Activated CD8-positive, alpha-beta memory T cell treated with anti-CD3 and anti-CD28 coated beads for 1 hour (primary cell): ENCODE results near the gene PEPD.
"Not testable (repeated sequence)": the region's sequence is repeated elsewhere in the genome, so short reads cannot be mapped to it uniquely, and the experiment has no call there.

Experiments used
- DNase-seq, 2 donors: peaks; one replicate each; pipeline ENCODE4 v3.0.0-alpha.2; 2020; ENCODE audit warnings: low read depth in 1 of 2; ENCODE audit errors: extremely low read depth in 1 of 2

Gene PEPD

DNA sequence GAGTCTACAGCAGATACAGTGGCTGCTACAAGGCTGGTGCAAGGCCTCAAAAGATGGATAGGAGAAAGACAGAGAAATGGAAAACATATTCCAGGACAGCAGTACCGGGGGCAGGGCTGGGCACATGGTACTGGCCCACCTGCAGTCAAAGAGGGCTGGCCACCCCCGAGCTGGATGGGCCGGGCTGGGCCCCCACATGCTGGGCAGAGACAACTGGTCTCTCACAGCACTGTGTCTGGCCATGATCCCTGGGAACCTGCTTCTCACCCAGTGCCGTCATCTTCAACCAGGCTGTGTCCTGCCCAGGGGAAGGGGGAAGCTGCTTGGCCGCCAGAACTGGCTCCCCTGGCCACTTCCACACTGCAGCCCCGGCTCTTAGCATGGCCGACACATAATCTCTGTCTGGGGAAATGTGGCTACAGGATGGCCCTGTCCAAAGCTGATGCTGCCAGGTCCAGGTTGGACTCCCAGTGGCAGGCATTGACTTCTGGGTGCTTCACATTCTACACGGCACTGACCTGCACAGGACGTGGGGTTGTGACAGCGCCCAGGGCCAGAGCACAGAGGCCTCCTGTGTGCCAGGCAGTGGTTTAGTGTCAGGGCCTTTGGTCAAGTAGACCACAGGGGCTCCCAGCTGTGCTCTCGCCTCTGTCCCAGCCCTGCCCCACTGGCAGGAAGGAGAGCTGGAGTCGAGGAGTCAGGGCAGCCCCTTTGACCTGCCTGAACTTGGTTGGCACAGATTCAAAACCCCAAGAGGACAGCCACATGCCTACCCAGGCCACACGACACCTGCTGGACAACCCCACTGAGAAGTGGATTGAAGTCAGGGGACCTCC lies 21.7 kb downstream of the PEPD start:
- no peak for DNase-seq

DNA sequence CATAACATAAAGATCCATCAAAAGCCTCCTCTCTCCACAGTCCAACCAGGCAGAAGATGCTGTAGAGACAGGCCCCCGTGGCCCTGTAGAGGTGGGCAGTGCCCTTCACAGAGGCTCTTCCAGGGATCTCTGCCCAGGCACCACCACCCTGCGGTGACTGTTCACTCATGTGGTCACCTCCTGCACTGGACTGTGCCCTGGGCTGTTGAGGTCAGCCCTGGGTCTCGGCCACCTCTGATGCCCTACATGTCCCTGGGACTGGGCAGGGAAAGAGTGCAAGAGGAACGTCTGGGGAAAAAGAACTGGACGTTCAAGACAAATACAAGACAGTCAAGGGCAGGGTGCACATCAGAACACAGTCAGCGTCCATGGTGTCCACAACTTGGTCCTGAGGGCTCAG lies 22.3 kb downstream of the PEPD start:
- no peak for DNase-seq

DNA sequence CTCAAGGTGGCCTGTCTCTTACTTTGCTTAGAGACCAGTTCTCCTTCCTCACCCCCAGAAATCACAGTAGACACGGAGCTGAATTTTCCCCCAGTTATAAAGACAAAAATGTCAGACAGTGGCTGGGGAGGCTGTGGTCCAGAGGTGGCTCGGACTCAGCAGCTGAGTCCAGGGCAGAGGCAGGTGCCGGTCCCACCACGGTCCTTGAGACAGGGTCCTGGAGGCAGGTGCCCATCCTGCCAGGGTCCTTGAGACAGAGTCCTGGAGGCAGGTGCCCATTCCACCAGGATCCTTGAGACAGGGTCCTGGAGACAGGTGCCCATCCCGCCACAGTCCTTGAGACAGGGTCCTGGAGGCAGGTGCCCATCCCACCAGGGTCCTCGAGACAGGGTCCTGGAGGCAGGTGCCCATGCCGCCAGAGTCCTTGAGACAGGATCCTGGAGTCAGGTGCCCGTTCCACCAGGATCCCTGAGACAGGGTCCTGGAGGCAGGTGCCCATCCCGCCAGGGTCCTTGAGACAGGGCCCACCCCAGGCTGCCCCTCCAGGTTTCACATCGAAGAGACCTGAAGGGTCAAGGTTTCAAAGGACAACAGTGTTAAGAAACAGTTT lies 23.1 kb downstream of the PEPD start:
- no peak for DNase-seq

DNA sequence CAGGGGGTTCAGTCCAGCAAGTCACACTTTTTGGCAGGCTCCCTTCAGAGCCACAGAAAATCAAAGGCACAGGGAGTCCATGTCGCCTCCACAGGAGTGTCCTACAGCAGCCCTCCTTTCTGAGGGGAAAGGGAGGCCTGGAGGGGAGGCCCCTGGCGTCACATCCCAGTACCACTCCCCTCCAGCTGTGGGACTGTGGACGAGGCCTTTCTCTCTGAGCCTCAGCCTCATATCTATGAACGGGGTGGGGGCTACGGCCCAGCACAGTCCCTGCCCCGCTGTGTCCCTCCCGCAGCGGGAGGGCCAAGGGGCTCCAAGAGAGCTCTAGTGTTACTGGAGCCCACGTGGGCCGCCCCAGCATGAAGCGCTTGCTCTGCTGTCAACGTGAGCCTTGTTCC lies 23.8 kb downstream of the PEPD start:
- no peak for DNase-seq

DNA sequence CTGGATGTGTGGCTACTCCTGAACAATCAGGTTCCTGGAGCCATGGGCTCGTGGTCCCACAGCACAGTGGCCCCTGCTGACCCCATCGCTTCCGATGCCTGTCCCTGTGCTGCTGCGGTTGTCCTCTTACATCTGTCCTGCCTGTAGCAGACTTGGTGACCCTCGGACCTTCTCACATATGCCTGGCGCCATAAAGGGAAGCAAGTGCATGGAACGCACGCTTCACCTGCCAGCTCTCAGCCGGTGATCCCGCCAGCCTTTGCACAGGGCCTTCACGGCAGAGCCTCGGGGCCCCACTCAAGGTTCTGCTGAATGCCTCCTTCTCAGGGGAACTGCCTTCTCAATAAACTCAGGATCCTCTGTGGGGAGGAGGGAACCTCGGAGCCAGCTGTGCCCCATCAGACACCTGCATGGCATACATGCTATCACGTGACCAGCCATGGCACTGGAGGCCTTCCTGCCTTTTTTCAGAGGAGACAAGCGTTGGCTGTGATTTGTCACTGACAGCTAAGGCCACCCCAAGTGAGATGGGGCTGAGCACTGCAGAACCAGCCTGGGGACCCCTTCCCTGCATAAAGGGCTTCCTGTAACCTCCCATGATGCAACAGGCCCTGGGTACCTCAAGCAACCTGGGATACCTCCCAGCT lies 24.3 kb downstream of the PEPD start:
- no peak for DNase-seq

DNA sequence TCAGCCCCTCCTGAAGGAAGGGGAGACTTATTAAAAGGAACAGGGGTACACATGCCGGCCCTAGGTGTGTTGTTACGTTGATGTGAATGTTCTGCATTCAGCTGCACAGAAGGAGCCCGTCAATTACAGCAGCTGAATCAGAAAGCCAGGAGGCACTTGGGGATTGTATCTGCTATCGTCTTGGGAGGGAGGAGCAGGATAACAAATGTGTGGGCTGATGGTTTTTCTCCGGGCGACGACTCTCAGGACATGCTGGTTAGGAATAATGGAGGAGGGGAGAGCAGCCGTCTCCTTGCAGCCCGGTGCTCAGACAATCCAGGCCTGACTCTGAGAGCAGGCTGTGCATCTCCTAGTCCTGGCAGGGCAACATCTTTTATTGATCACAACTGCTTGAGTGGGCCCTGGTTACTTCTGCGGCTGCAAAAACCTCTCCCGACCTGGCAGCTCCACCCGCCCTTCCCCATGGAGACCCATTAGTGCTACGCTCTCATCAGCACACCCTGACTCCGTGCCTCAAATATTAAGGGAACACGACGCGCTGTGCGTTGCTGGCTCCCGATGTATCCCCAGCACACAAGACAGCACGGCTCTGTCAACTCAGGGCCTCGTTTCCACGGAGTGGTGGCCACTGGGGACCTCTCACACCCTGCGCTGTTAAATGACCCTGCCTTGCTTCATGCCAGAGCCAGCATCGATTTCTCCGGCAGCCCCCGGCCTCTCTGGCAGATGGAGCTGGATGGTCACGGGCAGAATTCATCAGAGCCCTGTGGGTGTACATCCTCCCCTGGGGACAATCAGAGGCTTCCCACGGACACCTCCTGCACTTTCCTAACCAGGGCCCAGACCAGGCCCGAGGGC lies 25.3 kb downstream of the PEPD start:
- no peak for DNase-seq

DNA sequence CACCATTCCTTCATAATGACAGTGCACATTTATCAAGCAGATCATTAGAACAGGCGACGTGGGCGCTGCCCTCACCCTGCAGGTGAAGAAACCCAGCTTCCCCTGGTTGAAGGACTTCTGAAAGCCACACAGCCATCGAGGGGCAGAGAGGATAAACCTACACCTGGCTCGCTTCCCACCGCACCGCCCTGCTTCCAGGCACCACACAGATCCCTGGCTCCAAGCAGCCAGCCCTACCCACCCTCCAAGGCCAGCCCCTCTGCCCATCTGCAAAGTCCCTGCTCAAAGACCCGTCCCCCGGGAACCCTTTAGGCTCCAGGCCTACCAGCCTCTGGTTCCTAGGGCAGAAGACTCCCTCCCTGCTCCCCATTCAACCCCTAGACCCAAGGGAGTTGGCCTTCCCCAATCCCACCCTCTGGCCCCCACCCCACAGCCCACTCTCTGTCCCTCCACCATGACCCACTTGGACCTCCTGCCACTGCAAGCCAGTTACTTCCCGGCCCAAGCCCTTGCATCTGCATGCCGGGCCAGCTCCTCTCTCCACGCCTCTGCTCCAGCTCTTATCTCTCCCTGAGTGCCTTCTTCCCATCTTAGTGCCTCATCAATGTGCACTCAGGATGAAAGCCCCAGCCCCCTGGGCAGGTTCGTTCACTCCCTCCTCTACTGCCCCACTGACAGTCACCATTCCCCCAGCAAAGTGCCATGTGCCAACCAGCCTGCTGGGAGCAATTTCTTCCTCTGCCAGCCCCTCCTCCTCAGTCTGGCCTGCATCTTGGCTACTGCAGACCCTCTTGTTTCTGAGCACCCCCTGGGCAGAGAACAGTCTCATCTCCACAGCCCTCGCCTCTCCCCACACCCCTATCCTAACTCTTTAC lies 28.0 kb downstream of the PEPD start:
- DNase-seq, result no peak

DNA sequence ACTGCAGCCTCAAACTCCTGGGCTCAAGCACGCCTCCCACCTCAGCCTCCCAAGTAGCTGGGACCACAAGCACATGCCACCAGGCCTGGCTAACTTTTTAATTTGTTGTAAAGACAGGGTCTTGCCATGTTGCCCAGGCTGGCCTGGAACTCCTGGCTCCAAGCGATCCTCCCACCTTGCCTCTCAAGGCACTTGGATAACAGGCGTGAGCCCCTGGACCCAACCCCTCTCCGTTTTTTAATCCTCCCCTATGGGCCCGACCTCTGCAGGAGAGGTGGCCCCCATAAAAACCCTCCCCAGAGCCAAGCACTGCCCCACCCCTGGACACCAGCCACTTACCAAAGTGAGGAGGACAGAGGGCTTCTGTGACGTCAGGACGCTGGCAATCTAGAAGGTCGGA lies 28.6 kb downstream of the PEPD start:
- DNase-seq, result no peak

DNA sequence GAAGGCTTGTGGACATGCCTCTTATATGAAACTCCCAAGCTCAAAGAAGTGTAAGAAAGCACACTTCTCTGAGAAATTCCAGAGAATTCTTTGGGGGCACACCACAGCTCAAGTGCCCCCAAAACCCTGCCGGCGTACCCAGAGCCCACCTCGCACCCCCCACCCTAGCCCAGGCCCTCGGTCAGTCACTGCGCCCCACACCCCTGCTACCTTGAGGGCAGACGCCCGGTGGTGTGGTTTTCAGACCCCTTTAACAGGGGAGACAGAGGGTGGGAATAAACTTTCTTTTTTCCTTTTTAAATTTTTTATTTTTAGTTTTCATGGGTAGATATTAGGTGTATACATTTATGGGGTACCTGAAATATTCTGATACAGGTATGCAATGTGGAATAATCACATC lies 29.5 kb downstream of the PEPD start:
- no peak for DNase-seq

DNA sequence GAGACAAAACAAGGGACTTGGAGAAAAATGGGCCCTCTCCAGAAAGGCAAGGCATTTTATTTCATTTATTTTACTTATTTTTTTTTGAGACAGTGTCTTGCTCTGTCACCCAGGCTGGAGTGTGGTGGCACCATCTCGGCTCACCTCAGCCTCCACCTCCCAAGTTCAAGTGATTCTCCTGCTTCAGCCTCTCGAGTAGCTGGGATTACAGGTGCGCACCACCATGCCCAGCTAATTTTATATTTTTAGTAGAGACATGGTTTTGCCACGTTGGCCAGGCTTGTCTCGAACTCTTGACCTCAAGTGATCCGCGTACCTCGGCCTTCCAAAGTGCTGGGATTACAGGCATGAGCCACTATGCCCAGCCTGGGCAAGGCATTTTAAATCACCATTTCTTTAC lies 31.0 kb downstream of the PEPD start:
- DNase-seq, result not testable (repeated sequence)

DNA sequence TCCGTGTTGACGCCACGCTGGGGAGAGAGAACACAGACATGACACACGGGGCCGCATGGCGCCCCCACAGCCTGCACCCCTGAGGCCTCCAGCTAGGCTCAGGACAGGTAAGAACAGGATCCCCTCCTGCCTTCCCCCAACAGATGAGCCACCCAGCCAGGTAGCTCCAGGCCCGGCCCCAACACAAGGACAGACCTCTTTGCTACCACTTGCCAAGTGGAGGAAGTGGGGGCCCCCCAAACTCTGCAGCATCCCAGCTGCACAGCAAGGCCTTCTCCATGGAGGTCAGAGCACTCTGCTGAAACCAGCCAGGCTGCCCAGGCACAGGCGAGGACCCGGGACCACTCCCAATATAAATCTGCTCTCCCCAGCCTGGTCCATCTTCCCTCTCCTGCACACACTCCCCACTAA lies 31.5 kb downstream of the PEPD start:
- no peak for DNase-seq

DNA sequence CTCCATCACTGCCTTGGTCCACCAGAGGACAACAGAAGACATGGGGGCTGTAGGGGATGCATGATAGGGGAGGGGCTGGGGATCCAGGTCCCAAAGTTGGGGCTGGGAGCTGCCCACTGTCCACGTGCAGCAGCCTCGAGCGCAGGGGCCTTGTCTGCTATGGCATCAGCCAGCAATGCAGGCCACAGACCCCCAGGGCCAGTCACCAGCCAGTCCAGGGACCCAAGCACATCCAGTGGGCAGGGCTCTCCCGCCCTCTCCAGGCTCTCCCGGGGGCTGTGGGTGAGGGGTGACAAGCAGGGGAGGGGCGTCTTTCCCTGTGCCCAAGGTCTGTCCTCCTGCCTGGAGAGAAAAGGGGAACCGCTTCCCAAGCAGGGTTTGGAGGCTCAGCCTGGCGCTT lies 32.8 kb downstream of the PEPD start:
- DNase-seq, result no peak

DNA sequence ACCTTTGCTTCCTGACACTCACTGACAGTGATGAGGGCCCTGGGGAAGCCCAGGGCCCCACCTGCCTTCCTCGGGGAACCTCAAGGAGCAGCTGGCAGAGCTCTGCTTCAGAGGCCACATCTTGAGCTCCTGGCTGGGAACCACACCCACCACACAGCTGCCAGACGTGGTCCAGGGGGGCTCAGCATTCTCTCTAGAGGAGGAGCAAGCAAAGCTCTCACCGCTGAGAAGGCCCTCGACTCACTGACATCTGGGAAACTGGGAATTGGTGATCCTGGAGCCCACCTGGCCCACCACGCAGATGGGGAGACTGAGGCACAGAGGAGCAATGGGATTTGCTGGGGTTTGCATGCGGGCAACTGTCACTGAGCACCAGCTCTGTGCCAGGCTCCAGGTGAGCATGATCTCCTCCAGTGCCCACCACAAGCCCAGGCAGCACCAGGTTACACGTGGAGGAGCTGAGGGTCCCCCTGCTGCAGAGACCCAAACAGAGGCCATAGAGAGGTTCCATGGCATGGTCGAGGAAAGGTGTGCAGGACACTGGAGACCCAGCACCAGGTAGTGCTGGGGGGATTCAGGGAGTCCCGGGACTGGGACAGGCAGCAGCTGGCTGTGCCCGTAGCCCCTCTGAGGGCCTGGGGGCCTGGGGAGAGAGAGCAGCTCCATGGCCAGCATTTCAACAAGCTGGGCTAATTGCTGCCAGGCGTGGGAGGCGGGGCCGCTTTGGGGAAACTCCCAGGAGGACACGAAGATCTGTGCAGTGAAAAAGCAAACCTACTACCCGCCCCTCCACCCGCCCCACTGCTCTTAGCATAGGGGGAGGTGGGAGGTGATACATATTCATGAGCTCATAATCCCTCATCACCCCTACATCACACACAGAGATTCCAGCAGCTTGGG lies 33.4 kb downstream of the PEPD start:
- no peak for DNase-seq

DNA sequence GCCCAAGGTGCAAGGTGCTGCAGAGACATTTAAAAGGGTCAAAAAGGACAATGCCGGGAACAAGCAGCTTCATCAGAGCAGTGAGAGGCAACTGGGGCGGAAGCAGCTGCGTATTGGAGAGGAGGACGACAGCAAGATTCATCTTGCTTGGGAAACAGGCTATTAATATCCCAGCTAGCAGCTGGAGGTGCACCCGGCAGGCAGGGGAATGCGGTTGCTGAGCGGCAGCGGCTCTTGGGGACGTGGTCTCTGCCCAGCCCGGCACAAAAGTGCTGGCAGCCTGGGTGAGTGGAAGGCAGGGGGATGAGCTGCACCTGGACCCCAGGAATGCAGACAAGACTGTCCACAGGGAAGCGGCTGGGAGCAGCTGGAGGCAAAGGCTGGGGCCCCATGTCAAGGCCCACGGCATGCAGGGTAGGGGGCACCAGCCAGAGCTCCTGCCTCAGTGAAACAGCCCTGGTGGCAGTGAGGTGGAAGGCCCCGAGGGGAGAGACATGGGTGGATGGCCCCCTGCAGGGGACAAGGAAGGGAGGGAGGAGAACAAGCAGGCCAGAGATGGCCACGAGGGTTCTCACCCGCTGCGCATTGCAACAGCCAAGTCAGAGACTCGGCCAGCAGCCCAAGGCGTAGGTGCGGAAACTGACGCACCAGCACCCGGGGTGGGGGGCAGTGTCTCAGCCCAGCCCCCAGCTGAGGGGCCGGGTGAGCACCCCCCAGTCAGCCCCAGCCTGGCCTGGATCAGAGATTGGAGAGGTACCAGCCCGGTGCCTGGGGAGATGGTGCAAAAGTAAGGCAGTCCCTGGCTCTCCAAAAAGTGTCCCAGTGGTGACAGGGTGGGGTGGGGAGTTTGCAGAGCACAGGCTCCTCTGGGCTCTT lies 34.4 kb downstream of the PEPD start:
- DNase-seq, result no peak

DNA sequence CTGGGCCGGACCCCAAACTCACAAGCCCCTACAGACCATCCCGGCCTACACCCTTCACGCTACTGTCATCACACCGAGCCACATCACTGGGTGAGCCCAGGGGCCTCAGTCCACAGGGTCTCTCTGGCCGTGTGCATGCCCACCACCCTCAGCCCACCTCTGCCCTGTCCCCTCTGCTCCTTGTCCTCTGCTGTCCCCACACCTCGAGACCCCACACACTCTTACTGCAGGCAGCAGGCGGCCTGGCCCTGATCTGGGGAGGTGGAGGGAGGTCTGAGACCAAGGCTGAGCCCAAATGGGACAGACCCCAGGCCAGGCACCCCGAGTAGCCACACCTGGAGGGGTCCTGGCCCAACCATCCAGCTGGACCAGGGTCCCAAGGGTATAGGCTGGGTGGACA lies 35.2 kb downstream of the PEPD start:
- no peak for DNase-seq

DNA sequence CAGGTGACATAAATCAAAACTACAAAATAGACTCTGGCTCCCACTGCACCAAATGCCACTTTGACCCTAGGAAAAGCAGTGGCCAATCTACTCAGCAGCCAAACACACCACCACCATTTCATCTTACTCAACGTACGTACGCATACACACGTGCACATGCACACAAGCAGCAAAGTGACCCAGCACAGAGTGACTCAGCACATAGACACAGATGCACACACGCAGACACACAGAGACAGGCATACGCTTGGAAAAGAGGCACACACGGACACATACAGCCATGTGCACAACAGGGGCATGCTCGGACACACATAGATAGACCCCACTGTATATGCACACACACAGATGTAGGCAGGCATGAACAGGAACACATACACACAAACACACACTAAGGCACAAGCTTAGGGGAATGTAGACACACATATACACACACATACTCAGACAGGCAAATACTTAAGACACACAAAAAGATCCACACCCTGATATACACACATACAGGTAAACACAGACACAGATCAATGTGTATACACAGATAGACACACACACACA lies 37.3 kb downstream of the PEPD start:
- no peak for DNase-seq

DNA sequence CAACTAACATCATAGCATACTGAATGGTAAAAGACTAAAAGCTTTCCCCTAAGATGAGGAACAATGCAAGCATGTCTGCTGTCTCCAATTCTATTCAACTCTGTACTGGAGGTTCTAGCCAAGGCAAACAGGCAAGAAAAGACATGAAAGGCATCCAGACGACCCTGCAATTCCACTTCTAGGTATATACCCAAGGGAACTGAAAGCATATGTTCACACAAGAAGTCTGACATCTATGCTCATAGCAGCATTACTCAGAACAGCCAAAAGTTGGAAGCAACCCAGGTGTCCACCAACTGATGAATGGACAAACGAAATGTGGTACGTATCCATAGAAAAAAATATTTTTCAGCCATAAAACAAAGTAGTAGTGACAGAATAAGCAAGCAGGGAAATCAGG lies 39.1 kb downstream of the PEPD start:
- no peak for DNase-seq

DNA sequence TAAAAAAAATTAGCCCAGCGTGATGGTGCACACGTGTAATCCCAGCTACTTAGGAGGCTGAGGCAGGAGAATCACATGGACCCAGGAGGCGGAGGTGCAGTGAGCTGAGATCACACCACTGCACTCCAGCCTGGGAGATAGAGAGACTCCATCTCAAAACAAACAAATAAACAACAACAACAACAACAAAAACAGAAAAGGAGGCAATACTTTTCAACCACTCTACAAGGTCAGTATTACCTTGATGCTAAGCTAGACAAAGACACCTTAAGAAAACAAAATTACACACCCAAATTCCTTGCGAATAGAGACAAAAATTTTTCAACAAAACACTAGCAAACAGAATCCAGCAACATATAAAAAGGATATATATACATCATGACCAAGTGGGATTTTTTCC lies 39.7 kb downstream of the PEPD start:
- no peak for DNase-seq
